T-helper 2 cell treated with Interferon-gamma antibody and Interleukin-4, amounts not matched to agents 5 μg/mL and 100 μg/mL, for 36 hours (primary cell): ENCODE data around the gene PUM1.

Experiments used
- DNase-seq: peaks from one replicate; pipeline ENCODE4 v3.0.0; 2021; ENCODE audit warnings: low spot score
- H3K27ac Mint-ChIP-seq: one replicate; pipeline ENCODE4 v1.8.0; 2021; ENCODE audit warnings: mild to moderate bottlenecking, mixed read lengths
- H3K27me3 Mint-ChIP-seq: one replicate; pipeline ENCODE4 v1.8.0; 2021; ENCODE audit warnings: low read depth, mixed read lengths
- H3K36me3 Mint-ChIP-seq: one replicate; pipeline ENCODE4 v1.8.0; 2021; ENCODE audit warnings: low read depth, mixed read lengths
- H3K4me1 Mint-ChIP-seq: one replicate; pipeline ENCODE4 v1.8.0; 2021; ENCODE audit warnings: low read depth, mixed read lengths
- H3K4me3 Mint-ChIP-seq: one replicate; pipeline ENCODE4 v1.8.0; 2022; ENCODE audit warnings: mild to moderate bottlenecking, moderate library complexity, mixed read lengths
- H3K9me3 Mint-ChIP-seq: one replicate; pipeline ENCODE4 v1.8.0; 2021; ENCODE audit warnings: mixed read lengths

The PUM1 gene

DNA sequence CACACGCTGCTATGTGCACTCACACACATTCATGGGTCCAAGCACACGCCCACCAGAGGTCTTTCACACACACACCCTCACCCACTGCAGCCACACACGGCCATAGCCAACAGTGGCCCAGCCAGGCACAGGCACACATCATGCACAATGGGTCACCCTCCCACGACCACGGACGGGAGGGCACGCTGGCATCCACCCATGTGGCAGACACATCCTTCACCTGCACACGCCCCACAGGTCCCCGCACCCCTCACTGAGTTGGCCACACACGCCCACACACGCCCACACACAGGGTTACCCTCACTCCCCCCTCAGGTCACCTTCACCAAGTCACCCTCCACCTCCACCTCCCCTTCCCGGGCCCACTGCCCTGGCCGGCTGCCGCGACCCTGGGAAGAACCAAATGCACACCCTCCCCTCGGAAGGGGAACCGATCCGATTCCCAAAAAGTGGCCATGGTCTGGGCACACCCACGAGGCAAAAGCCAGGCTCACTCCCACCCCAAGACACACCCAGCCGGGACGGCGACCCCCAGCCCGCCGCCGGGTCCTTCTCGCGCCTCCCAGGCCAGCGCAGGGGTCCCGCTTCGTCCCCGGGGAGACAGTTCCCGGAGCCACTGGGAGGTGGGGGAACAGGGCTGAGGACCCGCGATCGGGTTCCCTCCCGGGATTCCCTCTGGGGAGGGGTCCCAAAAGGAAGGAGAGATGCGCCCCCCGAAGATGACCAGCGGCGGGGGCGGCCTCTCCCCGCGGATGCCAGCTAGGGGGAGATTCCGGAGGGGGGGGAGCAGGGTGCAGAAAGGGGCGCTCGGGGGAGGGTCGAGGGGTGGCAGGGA lies 157.8 kb downstream of the PUM1 start:
- no peaks in the 10 kb centered on the region for H3K36me3 Mint-ChIP-seq

DNA sequence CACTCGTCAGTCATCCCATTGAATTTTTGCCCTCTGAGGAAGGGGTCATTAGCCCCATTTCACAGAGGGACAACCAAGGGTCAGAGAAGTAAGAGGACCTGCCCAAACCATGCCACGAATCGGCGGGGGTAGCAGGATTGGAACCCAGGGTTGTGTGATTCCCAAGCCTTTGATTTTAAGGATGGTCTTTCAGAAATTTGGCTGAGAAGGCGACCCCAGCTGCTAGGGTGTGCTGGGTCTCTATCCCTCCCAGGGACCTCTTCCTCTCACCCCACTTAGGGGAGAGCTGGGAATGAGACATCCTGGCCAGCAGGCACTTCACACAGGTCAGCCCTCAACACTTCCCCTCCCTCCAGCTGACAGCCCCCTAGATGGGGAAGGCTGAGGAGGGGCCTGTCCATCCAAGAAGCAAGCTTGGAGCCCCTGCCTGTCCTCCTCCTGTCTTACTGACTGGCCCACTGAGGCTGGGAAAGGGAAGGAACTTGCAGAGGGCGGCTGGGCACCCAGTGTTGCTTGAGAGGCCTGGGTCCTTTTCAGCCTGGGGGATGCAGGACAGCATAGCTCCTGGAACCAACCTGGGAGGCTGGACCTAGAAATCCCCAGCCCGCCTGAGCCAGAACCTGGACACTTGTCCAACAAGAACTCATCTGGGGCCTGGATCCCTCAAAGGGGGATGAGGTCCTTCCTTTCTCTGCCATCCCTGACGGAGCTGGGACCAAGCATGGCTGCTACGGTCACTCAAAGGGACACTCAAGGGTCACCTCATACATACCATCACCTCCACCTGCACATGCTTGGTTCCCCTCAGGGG lies 158.7 kb downstream of the PUM1 start:
- peaks cover 57% of the 10 kb centered on the region for H3K27me3 Mint-ChIP-seq
- H3K9me3 Mint-ChIP-seq: no peaks in the 10 kb centered on the region
- peaks cover 5% of the 10 kb centered on the region for H3K4me1 Mint-ChIP-seq
- H3K36me3 Mint-ChIP-seq: no peaks in the 10 kb centered on the region
- no peak for DNase-seq
- H3K27ac Mint-ChIP-seq: no peak overlapping the region
- H3K4me3 Mint-ChIP-seq: peak overlapping the region; percentile 78

More for the DNA sequence above, 157.8 kb downstream of the PUM1 start:
- peak overlapping the region; percentile 78 for H3K4me3 Mint-ChIP-seq
- H3K27me3 Mint-ChIP-seq: peaks cover 57% of the 10 kb centered on the region
- DNase-seq: no peak
- H3K27ac Mint-ChIP-seq: no peak overlapping the region
- peaks cover 8% of the 10 kb centered on the region for H3K4me1 Mint-ChIP-seq
- no peaks in the 10 kb centered on the region for H3K9me3 Mint-ChIP-seq

DNA sequence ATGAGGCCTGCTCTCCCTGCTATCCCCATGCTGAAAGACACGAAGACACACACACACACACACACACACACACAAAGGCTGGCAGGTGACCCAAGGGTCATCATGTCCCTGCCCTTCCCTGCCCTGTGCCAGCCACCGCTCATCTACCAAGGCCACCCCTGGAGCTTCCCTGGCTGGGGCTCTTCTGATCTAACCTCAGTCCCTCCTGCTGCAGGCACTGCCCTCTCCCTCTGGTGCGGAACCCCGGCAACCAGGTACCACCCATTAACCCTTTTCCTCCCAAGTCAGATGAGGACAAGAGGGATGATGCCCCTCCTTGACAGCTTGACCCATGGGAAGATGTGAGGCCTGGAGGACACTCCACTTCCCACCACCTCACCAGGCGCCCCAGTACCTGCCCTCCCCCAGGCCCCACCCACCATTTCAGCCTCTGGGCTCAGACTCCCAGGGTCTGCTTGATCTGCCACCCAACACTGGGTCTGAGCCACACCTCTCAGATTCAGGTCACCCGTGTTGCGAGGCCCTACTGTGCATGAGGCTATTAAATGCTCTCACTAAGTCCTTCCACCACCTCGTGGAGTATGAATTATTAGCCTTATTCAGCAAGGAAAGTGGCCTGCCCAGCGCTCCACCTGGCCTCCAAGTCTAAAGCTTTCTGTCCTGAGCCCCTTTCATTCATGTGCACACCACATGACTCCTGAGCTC lies 159.4 kb downstream of the PUM1 start:
- H3K27me3 Mint-ChIP-seq: peaks cover 57% of the 10 kb centered on the region
- DNase-seq: no peak
- peaks cover 5% of the 10 kb centered on the region for H3K4me1 Mint-ChIP-seq
- no peak overlapping the region for H3K4me3 Mint-ChIP-seq
- H3K36me3 Mint-ChIP-seq: no peaks in the 10 kb centered on the region
- H3K27ac Mint-ChIP-seq: no peak overlapping the region
- no peaks in the 10 kb centered on the region for H3K9me3 Mint-ChIP-seq

DNA sequence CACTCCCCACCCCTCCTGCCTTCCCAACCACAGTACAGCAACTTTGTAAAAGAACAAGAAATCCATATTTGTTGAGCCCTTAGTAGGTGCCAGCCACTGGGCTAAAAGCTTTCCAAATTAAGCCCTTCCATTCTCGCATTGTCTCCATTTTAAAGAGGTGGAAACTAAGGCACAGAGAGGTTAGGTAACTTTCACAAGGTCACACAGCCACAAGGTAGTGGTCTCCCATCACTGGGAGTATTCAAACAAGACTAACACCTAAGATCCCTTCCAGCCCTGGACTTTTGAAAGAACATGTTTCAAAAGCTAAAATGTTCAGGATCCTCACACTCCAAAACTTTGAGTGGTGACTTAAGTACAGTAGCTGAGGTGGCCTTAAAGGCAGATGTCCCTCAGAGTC lies 160.1 kb downstream of the PUM1 start:
- H3K9me3 Mint-ChIP-seq: no peaks in the 10 kb centered on the region
- H3K4me1 Mint-ChIP-seq: peaks cover 5% of the 10 kb centered on the region
- H3K27me3 Mint-ChIP-seq: peaks cover 52% of the 10 kb centered on the region
- DNase-seq: no peak
- no peak overlapping the region for H3K4me3 Mint-ChIP-seq
- no peak overlapping the region for H3K27ac Mint-ChIP-seq
- H3K36me3 Mint-ChIP-seq: no peaks in the 10 kb centered on the region

DNA sequence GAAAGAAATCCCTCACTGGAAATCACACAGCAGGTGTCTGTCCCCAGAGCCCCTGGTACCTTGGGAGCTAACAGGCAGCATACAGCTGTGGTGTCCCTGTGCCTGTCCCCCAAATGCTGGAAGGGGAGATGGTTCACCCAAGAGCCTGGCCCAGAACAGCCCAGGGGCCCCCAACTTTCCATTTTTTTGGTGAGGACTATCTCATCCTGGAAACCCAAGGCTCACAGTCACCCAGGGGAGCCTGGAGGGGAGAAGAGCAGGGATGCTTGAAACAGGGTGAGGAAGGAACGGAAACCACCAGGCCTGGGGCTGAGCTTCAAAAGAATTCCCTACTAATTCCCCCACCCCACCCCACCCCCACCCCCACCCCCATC lies 160.6 kb downstream of the PUM1 start:
- Mint-ChIP-seq H3K27me3 (peaks cover 47% of the 10 kb centered on the region), H3K27ac (no peak overlapping the region)

DNA sequence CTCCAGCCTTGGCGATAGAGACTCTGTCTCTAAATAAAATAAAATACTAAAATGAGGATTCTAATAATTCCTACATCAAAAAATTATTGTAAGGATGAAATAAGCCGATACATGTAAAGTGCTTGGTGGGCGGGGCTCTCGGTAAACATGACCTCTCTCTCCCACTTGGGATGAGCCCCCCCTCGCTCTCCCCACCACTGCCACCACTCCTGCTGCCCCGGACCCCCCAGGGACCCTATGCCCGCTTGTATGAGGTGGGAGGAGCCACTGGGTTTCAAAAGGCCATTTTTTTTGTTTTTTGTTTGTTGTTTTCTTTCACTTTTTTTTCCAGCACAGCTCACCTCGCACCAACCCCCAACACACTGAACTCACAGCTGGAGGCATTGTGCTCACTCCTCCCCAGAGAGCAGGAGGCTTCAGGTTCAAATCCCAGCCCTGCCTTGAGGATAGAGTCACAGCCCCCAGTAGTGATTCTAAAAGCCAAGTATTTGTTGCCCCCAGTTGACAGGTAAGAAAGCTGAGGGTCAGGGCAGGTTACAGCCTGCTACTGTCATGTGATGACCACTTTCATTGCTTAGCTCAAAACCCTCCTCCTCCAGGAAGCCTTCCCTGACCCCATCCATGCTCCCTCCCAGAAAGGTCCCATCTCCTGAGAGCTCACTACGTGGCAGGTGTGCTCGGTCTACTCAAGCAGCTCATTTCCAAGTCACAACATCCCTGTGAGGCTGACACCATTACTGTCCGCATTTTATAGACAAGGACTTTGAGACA lies 161.1 kb downstream of the PUM1 start:
- Mint-ChIP-seq H3K9me3 (no peaks in the 10 kb centered on the region), H3K27me3 (peaks cover 41% of the 10 kb centered on the region), H3K36me3 (no peaks in the 10 kb centered on the region), H3K4me1 (peaks cover 2% of the 10 kb centered on the region), H3K27ac (no peak overlapping the region), H3K4me3 (no peak overlapping the region)
- no peak for DNase-seq

More for the DNA sequence above, 160.6 kb downstream of the PUM1 start:
- Mint-ChIP-seq H3K4me1 (peaks cover 5% of the 10 kb centered on the region), H3K4me3 (no peak overlapping the region), H3K9me3 (no peaks in the 10 kb centered on the region), H3K36me3 (no peaks in the 10 kb centered on the region)
- no peak for DNase-seq

DNA sequence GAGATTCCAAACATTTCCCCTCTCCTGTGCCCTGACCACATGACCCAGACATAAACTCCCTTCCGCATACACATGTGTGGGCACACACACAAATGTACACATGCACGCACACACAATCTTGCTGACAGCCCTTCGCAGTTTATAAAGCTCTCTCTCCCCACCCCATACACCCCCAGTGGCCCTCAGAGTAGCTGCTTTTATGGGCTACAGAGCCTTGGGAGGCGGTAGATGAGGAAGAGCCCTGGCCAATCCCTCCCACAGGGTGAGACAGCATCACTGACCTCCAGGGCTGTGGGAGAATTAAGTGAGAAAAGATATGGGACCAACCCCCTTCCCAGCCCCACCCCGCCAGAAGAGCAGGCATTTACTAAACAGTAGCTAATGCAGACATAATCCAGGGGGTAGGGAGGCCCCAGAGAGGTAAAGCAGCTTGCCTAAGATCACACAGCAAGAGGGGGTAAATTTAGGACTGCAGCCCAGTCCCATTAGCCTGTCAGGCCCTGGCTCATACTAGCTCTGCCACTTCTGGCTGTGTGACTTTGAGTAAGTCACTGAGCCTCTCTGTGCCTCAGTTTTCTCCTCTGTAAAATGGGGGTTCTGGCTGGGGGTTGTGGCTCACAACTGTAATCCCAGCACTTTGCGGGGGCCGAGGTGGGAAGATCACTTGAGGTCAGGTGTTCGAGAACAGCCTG lies 162.0 kb downstream of the PUM1 start:
- Mint-ChIP-seq H3K36me3 (no peaks in the 10 kb centered on the region), H3K27ac (no peak overlapping the region), H3K27me3 (peaks cover 36% of the 10 kb centered on the region), H3K9me3 (no peaks in the 10 kb centered on the region), H3K4me1 (no peaks in the 10 kb centered on the region), H3K4me3 (no peak overlapping the region)
- DNase-seq: no peak

DNA sequence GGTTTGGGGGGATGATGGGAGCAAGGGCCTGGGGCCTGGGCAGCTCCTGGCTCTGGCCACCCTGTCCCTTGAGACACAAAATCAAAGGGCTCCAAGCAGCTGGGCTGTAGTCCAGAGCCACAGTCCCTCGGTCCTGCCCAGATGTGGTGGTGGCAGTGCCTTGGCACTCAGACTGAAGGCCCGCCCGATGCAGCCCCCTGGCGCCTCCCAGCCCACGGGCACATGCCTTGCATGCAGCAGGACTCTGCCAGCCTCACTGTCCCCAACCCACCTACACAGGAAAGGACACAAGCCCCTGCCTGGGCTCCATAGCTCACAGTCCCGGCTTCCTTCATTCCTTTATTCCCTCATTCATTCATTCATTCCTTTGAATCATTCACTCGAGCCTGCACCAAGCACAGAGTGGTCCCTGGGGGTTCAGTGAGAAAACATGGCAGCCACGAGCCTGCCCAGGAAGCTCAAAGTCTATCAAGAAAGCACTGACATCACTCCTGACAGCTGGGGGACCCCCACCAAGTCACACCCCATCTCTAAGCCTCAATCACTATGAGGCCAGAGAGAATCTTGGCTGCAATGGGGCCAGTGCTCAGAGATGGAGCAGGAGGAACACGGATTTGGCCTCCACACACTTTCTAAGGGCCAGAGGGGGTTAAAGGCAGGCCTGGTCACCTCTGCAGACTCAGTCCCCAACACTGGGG lies 162.8 kb downstream of the PUM1 start:
- no peaks in the 10 kb centered on the region for H3K4me1 Mint-ChIP-seq
- no peaks in the 10 kb centered on the region for H3K36me3 Mint-ChIP-seq
- peaks cover 35% of the 10 kb centered on the region for H3K27me3 Mint-ChIP-seq
- no peak overlapping the region for H3K27ac Mint-ChIP-seq
- H3K9me3 Mint-ChIP-seq: no peaks in the 10 kb centered on the region
- no peak overlapping the region for H3K4me3 Mint-ChIP-seq
- no peak for DNase-seq

DNA sequence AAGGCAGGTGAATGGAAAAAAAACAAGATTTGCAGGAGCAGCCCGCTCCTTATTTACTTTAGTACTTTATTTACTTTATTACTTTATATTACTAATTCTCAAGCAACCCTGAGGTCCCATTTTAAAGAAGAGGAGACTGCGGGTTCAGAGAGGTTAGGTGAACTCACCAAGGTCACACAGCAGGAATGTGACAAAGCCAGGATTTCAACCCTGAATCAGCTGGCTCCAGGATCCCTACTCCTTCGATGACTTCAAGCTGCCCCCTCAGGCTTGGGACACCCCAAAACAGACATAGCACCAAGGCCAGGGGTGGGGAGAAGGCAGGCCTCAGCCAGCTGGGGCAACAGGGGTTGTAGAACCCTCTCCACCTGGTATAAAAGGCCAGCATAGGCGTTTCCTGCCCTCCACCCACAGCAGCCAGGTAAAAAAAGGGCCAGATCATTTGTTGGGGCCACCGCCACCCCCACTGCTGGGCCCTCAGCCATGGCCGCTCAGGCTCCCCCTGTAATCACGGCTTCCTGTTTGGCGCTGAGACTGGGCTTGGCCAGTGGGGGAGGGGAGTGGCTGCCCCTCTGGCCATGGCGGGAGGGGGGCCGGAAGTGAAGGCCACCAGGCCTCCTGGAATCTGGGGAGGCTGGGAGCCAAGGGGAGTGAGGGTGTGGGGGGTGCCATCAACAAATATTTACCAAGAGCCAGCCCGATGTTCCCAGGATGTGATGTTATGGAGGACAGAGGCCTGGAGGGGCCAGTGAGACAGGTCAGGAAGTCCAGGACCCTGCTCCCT lies 163.5 kb downstream of the PUM1 start:
- Mint-ChIP-seq H3K4me3 (no peak overlapping the region), H3K27ac (no peak overlapping the region), H3K9me3 (no peaks in the 10 kb centered on the region), H3K36me3 (no peaks in the 10 kb centered on the region), H3K27me3 (peaks cover 28% of the 10 kb centered on the region), H3K4me1 (no peaks in the 10 kb centered on the region)
- no peak for DNase-seq

DNA sequence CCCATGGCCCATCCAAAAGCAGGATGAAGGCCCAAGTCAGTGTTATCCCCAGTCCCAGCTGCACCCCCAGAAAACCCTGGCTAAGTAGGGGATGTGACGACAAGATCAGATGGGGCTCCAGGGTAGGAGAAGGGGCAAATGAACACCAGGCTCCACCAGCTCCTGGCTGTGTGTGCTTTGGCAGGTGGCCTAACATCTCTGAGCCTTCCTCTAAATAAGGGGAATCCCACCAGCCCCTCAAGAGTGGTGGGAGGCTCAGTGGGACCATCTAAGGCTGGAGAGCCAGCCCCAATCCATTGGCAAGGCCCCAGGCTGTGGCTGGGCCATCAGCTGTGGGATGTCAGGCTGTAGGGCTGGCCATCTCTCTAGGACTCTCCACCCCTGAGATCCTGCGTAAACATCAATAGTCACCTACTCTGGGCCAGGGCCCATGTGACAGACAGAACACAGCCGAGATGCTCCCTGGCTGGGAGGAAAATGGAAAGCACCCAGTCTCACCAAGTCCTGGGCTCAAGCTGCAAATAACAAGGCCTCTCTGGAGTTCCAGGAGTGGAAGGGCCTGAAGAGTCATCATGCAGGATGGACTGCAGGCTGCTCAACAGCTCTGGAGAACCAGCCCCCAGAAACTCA lies 164.5 kb downstream of the PUM1 start:
- no peaks in the 10 kb centered on the region for H3K4me1 Mint-ChIP-seq
- DNase-seq: no peak
- no peak overlapping the region for H3K27ac Mint-ChIP-seq
- H3K4me3 Mint-ChIP-seq: no peak overlapping the region
- H3K36me3 Mint-ChIP-seq: no peaks in the 10 kb centered on the region
- peaks cover 24% of the 10 kb centered on the region for H3K27me3 Mint-ChIP-seq
- H3K9me3 Mint-ChIP-seq: no peaks in the 10 kb centered on the region

DNA sequence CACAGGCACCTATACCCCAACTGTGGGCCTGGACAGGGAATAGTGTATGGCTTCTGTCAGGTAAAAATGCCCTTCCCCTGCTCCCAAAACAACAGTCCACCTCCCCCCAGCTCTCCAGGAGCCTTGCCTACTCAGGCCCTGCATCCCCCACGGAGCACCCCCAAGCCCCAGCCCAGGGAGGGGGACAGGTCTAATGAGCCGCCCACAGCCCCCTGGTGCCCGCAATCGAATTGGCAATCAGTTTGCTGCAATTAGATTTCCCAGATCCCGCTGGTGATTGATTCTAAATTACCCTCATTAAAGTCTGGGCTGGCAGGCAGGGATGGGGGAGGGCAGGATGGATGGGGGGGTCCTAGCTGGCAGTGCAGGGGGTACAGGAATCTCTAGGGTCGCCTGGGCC lies 165.0 kb downstream of the PUM1 start:
- Mint-ChIP-seq H3K4me3 (no peak overlapping the region), H3K4me1 (no peaks in the 10 kb centered on the region), H3K27me3 (peaks cover 18% of the 10 kb centered on the region), H3K36me3 (no peaks in the 10 kb centered on the region), H3K27ac (no peak overlapping the region), H3K9me3 (no peaks in the 10 kb centered on the region)
- no peak for DNase-seq
